Endodermal cell (in vitro differentiated cells): ENCODE results near the gene IGF2BP3. TPM values are rescaled to one million over a fixed set of nuclear protein-coding genes. Genes with fewer than 3 reads are reported as not detected.

Experiments
- DNase-seq: peaks from one replicate; pipeline ENCODE4 v3.0.0-alpha.2; 2017
- H3K27ac ChIP-seq: 2 replicates; pipeline ENCODE4 v1.5.1; 2013; ENCODE audit warnings: mild to moderate bottlenecking, low read depth, low read length, moderate library complexity
- H3K27me3 ChIP-seq: 2 replicates; pipeline ENCODE4 v1.6.1; 2013; ENCODE audit warnings: mild to moderate bottlenecking, low read length, moderate library complexity; ENCODE audit not compliant: insufficient read depth, control insufficient read depth, poor library complexity, severe bottlenecking
- H3K36me3 ChIP-seq: 2 replicates; pipeline ENCODE4 v1.7.0; 2013; ENCODE audit warnings: mild to moderate bottlenecking, low read length, moderate library complexity; ENCODE audit not compliant: control insufficient read depth, insufficient read depth
- H3K4me1 ChIP-seq: one replicate; pipeline ENCODE4 v1.7.0; 2013; ENCODE audit warnings: low read length; ENCODE audit not compliant: control insufficient read depth, insufficient read depth
- H3K4me3 ChIP-seq: 2 replicates; pipeline ENCODE4 v1.5.1; 2013; ENCODE audit warnings: mild to moderate bottlenecking, low read length, moderate library complexity
- H3K9ac ChIP-seq: 2 replicates; pipeline ENCODE4 v1.6.1; 2013; ENCODE audit warnings: mild to moderate bottlenecking, low read length, moderate library complexity; ENCODE audit not compliant: poor library complexity, severe bottlenecking; ENCODE audit errors: extremely low read depth
- H3K9me3 ChIP-seq: 2 replicates; pipeline ENCODE4 v1.6.1; 2013; ENCODE audit warnings: mild to moderate bottlenecking, low read length, moderate library complexity; ENCODE audit not compliant: control insufficient read depth
- H3K27ac Mint-ChIP-seq: 2 replicates; pipeline ENCODE4 v1.8.0; 2020; ENCODE audit warnings: mixed read lengths
- H3K27me3 Mint-ChIP-seq: 2 replicates; pipeline ENCODE4 v1.8.0; 2021; ENCODE audit warnings: mild to moderate bottlenecking, mixed read lengths; ENCODE audit not compliant: insufficient read depth
- H3K36me3 Mint-ChIP-seq: 2 replicates; pipeline ENCODE4 v1.8.0; 2020; ENCODE audit warnings: low read depth, mixed read lengths
- H3K4me1 Mint-ChIP-seq: 2 replicates; pipeline ENCODE4 v1.8.0; 2020; ENCODE audit warnings: mixed read lengths
- H3K4me3 Mint-ChIP-seq: 2 replicates; pipeline ENCODE4 v1.8.0; 2020; ENCODE audit warnings: mild to moderate bottlenecking, moderate library complexity, mixed read lengths
- H3K9me3 Mint-ChIP-seq: 2 replicates; pipeline ENCODE4 v1.8.0; 2020; ENCODE audit warnings: mild to moderate bottlenecking, mixed read lengths
- WGBS, 2 experiments: methylation state at CpG; one replicate each; pipeline versions ENCODE4 v1.1.5 to v1.1.7; 2013; ENCODE audit warnings: missing lambda C conversion rate in 2 of 2, mixed read lengths in 1 of 2; ENCODE audit not compliant: insufficient coverage in 1 of 2, insufficient read length in 1 of 2; 5-methylcytosine and 5-hydroxymethylcytosine counted together
- total RNA-seq, 2 donors: library from RNA; stranded (reverse); fragmentation: NEBNext Ultra II Directional in 1 of 2; extraction: Animal tissue kit (Norgen Biotek cat#: 25700) in 1 of 2; gene quantifications; 2 replicates in 1 of 2; 3 replicates in 1 of 2; pipeline ENCODE4 v1.2.1, GENCODE V29; 2021
- TF ChIP-seq, protein P1 (sequence below): fragments of 200-600 bp; sonication (generic); conservative IDR thresholded peaks from 2 replicates; pipeline ENCODE4 v1.5.0; 2021; ENCODE audit warnings: antibody characterized with exemption, mild to moderate bottlenecking

The IGF2BP3 gene
- total RNA-seq, 2 donors from 2014 or later = 114 to 123 TPM

- Histone ChIP-seq H3K27ac (no peak overlapping the region), H3K4me1 (no peaks in the 10 kb centered on the region), H3K36me3 (peaks cover 64% of the 10 kb centered on the region), H3K4me3 (no peak overlapping the region), H3K27me3 (no peaks in the 10 kb centered on the region), H3K9ac (no peak overlapping the region), H3K9me3 (no peaks in the 10 kb centered on the region)
- H3K9me3 Mint-ChIP-seq = no peaks in the 10 kb centered on the region
- H3K4me3 Mint-ChIP-seq = no peak overlapping the region
- peaks cover 5% of the 10 kb centered on the region for H3K4me1 Mint-ChIP-seq
- H3K36me3 Mint-ChIP-seq = peaks cover 43% of the 10 kb centered on the region
- no peak for DNase-seq
- 85 to 91% methylated on average over 2 to 3 of the region's 3 CpGs for WGBS, 2 experiments
- no peak overlapping the region for H3K27ac Mint-ChIP-seq
- TF ChIP-seq, protein P1, sequence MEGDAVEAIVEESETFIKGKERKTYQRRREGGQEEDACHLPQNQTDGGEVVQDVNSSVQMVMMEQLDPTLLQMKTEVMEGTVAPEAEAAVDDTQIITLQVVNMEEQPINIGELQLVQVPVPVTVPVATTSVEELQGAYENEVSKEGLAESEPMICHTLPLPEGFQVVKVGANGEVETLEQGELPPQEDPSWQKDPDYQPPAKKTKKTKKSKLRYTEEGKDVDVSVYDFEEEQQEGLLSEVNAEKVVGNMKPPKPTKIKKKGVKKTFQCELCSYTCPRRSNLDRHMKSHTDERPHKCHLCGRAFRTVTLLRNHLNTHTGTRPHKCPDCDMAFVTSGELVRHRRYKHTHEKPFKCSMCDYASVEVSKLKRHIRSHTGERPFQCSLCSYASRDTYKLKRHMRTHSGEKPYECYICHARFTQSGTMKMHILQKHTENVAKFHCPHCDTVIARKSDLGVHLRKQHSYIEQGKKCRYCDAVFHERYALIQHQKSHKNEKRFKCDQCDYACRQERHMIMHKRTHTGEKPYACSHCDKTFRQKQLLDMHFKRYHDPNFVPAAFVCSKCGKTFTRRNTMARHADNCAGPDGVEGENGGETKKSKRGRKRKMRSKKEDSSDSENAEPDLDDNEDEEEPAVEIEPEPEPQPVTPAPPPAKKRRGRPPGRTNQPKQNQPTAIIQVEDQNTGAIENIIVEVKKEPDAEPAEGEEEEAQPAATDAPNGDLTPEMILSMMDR = no peak
- H3K27me3 Mint-ChIP-seq = no peaks in the 10 kb centered on the region
Measured at GRCh38 chr7:23393636-23394035, 76.7 kb downstream of the IGF2BP3 start.

DNA sequence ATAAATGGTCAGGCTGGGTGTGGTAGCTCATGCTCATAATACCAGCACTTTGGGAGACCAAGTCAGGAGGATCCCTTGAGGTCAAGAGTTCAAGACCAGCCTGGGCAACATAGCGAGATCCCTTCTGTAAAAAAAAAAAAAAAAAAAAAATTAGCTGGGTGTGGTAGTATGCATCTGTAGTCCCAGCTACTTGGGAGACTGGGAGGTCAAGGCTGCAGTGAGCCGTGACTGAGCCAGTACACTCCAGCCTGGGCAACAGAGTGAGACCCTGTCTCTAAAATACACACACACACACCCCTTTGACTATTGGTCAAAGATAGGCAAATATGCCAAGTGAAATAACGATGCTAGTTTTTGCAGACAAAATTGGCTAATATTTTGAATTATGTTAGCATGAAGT, 80.6 kb downstream of the IGF2BP3 start:
- Mint-ChIP-seq H3K27ac (no peak overlapping the region), H3K9me3 (peaks cover 2% of the 10 kb centered on the region), H3K36me3 (peaks cover 57% of the 10 kb centered on the region), H3K4me1 (peaks cover 5% of the 10 kb centered on the region), H3K4me3 (no peak overlapping the region), H3K27me3 (no peaks in the 10 kb centered on the region)
- no peaks in the 10 kb centered on the region for H3K4me1 ChIP-seq
- H3K27ac ChIP-seq = no peak overlapping the region
- WGBS, 2 experiments = 96 to 100% methylated on average over 1 to 3 of the region's 3 CpGs
- H3K4me3 ChIP-seq = no peak overlapping the region
- H3K36me3 ChIP-seq = peaks cover 68% of the 10 kb centered on the region
- TF ChIP-seq, protein P1 = no peak
- DNase-seq = no peak
- H3K9me3 ChIP-seq = no peaks in the 10 kb centered on the region
- no peaks in the 10 kb centered on the region for H3K27me3 ChIP-seq
- H3K9ac ChIP-seq = no peak overlapping the region

- H3K9me3 ChIP-seq = no peaks in the 10 kb centered on the region
- H3K9ac ChIP-seq = no peak overlapping the region
- no peak overlapping the region for H3K27ac Mint-ChIP-seq
- TF ChIP-seq, protein P1 = no peak
- no peak overlapping the region for H3K27ac ChIP-seq
- no peaks in the 10 kb centered on the region for H3K4me1 ChIP-seq
- no peak overlapping the region for H3K4me3 Mint-ChIP-seq
- DNase-seq = no peak
- peaks cover 60% of the 10 kb centered on the region for H3K36me3 Mint-ChIP-seq
- peaks cover 63% of the 10 kb centered on the region for H3K36me3 ChIP-seq
- peaks cover 2% of the 10 kb centered on the region for H3K9me3 Mint-ChIP-seq
- H3K27me3 Mint-ChIP-seq = no peaks in the 10 kb centered on the region
- H3K4me3 ChIP-seq = no peak overlapping the region
- no peaks in the 10 kb centered on the region for H3K27me3 ChIP-seq
- H3K4me1 Mint-ChIP-seq = peaks cover 3% of the 10 kb centered on the region
- 100% methylated on average over 1 of the region's 1 CpG for WGBS, 2 experiments
Measured at GRCh38 chr7:23387583-23387982, 82.7 kb downstream of the IGF2BP3 start.
